Ascending aorta (tissue), 2 donors: Measurements from ENCODE around the gene CUL1. TPM values are rescaled to one million over a fixed set of nuclear protein-coding genes. Genes with fewer than 3 reads are reported as not detected.

ENCODE experiments used
- DNase-seq, 2 donors: peaks; one replicate each; pipeline ENCODE4 v3.0.0-alpha.2; 2019; ENCODE audit warnings: low spot score in 2 of 2
- H3K27ac ChIP-seq, 2 donors: fragments of 200-600 bp; sonication (generic); one replicate each; pipeline ENCODE4 v1.5.1; 2016 to 2017; ENCODE audit warnings: mild to moderate bottlenecking in 1 of 2
- H3K27me3 ChIP-seq: fragments of 200-600 bp; sonication (generic); one replicate; pipeline ENCODE4 v1.5.1; 2017
- H3K36me3 ChIP-seq, 2 donors: fragments of 200-600 bp; sonication (generic); one replicate each; pipeline ENCODE4 v1.5.1; 2016
- H3K4me1 ChIP-seq, 2 donors: fragments of 200-600 bp; sonication (generic); one replicate each; pipeline ENCODE4 v1.5.1; 2016 to 2017; ENCODE audit warnings: mild to moderate bottlenecking in 1 of 2
- H3K4me3 ChIP-seq, 2 donors: fragments of 200-600 bp; sonication (generic); one replicate each; pipeline ENCODE4 v1.5.1; 2016 to 2017; ENCODE audit warnings: mild to moderate bottlenecking in 1 of 2
- H3K9me3 ChIP-seq, 2 donors: fragments of 200-600 bp; sonication (generic); one replicate each; pipeline ENCODE4 v1.5.1; 2016
- CTCF ChIP-seq, 3 experiments: fragments of 200-600 bp in 2 of 3; fragments of 450-650 bp in 1 of 3; sonication (generic) in 2 of 3; IDR thresholded peaks; one replicate each; pipeline ENCODE4 v1.5.1; 2016 to 2019; ENCODE audit warnings: antibody characterized with exemption in 3 of 3, mild to moderate bottlenecking in 1 of 3, moderate library complexity in 1 of 3
- intact Hi-C: fragments of 100-400 bp; cut with DNase I; formaldehyde crosslinking; loops from one replicate; pipeline ENCODE4 v1.15.1; 2023
- total RNA-seq: library from RNA; depleted of rRNA; stranded (reverse); fragments of >200 nt; gene quantifications from one replicate; pipeline ENCODE4 v1.1.0, GENCODE V29; 2016

Gene CUL1
- total RNA-seq, 1 donor from 2014 or later: 16.3 TPM

GRCh38 chr7:148830897-148831692 lies 132.4 kb downstream of the CUL1 start:
- intact Hi-C loops: no loop called here
- no peak for TF ChIP-seq CTCF (IDR thresholded peaks at IDR 0.05)
- H3K27ac ChIP-seq: no peak overlapping the region
- no peak overlapping the region for H3K4me3 ChIP-seq
- no peaks in the 10 kb centered on the region for H3K9me3 ChIP-seq
- no peaks in the 10 kb centered on the region for H3K27me3 ChIP-seq
- H3K4me1 ChIP-seq: no peaks in the 10 kb centered on the region
- no peaks in the 10 kb centered on the region for H3K36me3 ChIP-seq
- no peak for DNase-seq

DNA sequence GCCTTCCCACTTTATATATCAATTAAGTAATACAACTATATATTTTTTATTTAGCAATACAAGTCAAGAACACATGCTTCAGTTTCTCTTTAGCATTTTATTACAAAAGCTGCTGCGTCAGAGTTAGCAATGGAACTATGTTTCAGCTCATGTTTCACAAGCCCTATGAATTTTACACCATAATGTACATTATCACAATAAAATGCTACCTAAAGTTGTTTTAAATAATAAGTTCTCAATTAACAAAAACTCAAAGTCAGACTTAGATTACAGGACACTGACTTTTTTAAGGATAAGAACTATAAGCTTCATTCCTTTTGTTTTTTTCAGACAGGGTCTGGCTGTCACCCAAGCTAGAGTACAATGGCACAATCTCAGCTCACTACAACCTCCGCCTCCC lies 133.1 kb downstream of the CUL1 start:
- DNase-seq: no peak
- H3K27me3 ChIP-seq: no peaks in the 10 kb centered on the region
- H3K36me3 ChIP-seq: no peaks in the 10 kb centered on the region
- no peak overlapping the region for H3K27ac ChIP-seq
- H3K4me3 ChIP-seq: no peak overlapping the region
- no peaks in the 10 kb centered on the region for H3K9me3 ChIP-seq
- H3K4me1 ChIP-seq: no peaks in the 10 kb centered on the region
- TF ChIP-seq CTCF (IDR thresholded peaks at IDR 0.05): no peak
- intact Hi-C loops: no loop called here

DNA sequence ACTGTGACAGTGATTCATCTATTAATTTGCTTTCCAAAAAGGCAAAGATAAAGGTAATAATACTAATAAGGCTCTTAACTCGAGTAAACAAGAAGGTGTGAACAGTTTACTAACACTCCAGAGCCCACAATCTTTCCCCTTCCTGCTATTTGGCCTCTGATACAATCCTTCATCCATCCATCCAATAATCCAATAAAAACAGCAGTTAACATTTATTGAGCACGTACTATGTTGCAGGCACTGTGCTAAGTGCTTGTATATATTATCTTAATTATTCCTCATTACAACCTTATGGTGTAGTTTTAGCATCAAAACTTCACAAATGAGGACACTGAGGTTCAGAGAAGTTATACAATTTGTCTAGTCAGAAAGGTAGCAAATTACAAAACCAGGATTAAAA lies 135.9 kb downstream of the CUL1 start:
- Histone ChIP-seq H3K4me3 (no peak overlapping the region), H3K27ac (no peak overlapping the region), H3K9me3 (no peaks in the 10 kb centered on the region), H3K27me3 (no peaks in the 10 kb centered on the region), H3K4me1 (no peaks in the 10 kb centered on the region), H3K36me3 (no peaks in the 10 kb centered on the region)
- DNase-seq: no peak
- intact Hi-C loops: no loop called here
- TF ChIP-seq CTCF (IDR thresholded peaks at IDR 0.05): no peak

GRCh38 chr7:148835854-148836253 lies 137.2 kb downstream of the CUL1 start:
- DNase-seq: no peak
- Histone ChIP-seq H3K4me1 (no peaks in the 10 kb centered on the region), H3K4me3 (no peak overlapping the region), H3K27ac (no peak overlapping the region), H3K9me3 (no peaks in the 10 kb centered on the region), H3K36me3 (no peaks in the 10 kb centered on the region), H3K27me3 (no peaks in the 10 kb centered on the region)
- intact Hi-C loops: no loop called here
- no peak for TF ChIP-seq CTCF (IDR thresholded peaks at IDR 0.05)

GRCh38 chr7:148838905-148839304 lies 140.2 kb downstream of the CUL1 start:
- no peaks in the 10 kb centered on the region for H3K9me3 ChIP-seq
- no peak overlapping the region for H3K27ac ChIP-seq
- H3K4me1 ChIP-seq: no peaks in the 10 kb centered on the region
- TF ChIP-seq CTCF (IDR thresholded peaks at IDR 0.05): no peak
- no peaks in the 10 kb centered on the region for H3K36me3 ChIP-seq
- no peak for DNase-seq
- intact Hi-C loops: no loop called here
- H3K27me3 ChIP-seq: no peaks in the 10 kb centered on the region
- H3K4me3 ChIP-seq: no peak overlapping the region
